IPS-18c (cell line): ENCODE measurements around the gene TAF10.

ENCODE experiments used
- H3K4me3 ChIP-seq: 2 replicates; pipeline ENCODE4 v1.7.0; 2013; ENCODE audit warnings: low read depth, mild to moderate bottlenecking, low read length, moderate library complexity; ENCODE audit not compliant: insufficient read depth
- H3K9me3 ChIP-seq: one replicate; pipeline ENCODE4 v1.6.1; 2013; ENCODE audit warnings: mild to moderate bottlenecking, low read length, moderate library complexity; ENCODE audit not compliant: control insufficient read depth, insufficient read depth

The TAF10 gene

GRCh38 chr11:6612213-6613041 is at the start of gene TAF10:
TAF10 (minus strand) TSS chr11:6612216; CDS start chr11:6612189, 27 bp downstream.
- peak within 1 kb of the TSS; percentile 90 for H3K4me3 ChIP-seq
- H3K9me3 ChIP-seq = no peaks in the 10 kb centered on the region

GRCh38 chr11:6660712-6661111 is 48.7 kb upstream of the TAF10 start:
- no peak overlapping the region for H3K4me3 ChIP-seq
- H3K9me3 ChIP-seq = no peaks in the 10 kb centered on the region

- H3K4me3 ChIP-seq = no peak overlapping the region
- no peaks in the 10 kb centered on the region for H3K9me3 ChIP-seq
These were observed 46.6 kb upstream of the TAF10 start for GRCh38 chr11:6658647-6659046.

GRCh38 chr11:6657346-6657745 is 45.3 kb upstream of the TAF10 start:
- Histone ChIP-seq H3K9me3 (no peaks in the 10 kb centered on the region), H3K4me3 (no peak overlapping the region)

- no peaks in the 10 kb centered on the region for H3K9me3 ChIP-seq
- peak overlapping the region; percentile 68; the same call in 1 of the 2 replicates for H3K4me3 ChIP-seq
These were observed 44.9 kb upstream of the TAF10 start for GRCh38 chr11:6656936-6657335.

GRCh38 chr11:6656584-6656915 is 44.5 kb upstream of the TAF10 start:
- no peaks in the 10 kb centered on the region for H3K9me3 ChIP-seq

GRCh38 chr11:6655790-6656583 is 44.0 kb upstream of the TAF10 start, which contains the start of gene DCHS1:
DCHS1 (minus strand) TSS chr11:6655809; CDS start chr11:6641613, 14,196 bp downstream.
- Histone ChIP-seq H3K4me3 (peak within 1 kb of the TSS; percentile 68), H3K9me3 (no peaks in the 10 kb centered on the region)

More at GRCh38 chr11:6656584-6656915, 44.5 kb upstream of the TAF10 start:
- H3K4me3 ChIP-seq = peak overlapping the region; percentile 68; the same call in 1 of the 2 replicates

GRCh38 chr11:6655020-6655789 is 43.2 kb upstream of the TAF10 start:
- Histone ChIP-seq H3K4me3 (peak overlapping the region; percentile 66), H3K9me3 (no peaks in the 10 kb centered on the region)

GRCh38 chr11:6654281-6655019 is 42.4 kb upstream of the TAF10 start:
- H3K4me3 ChIP-seq = peak overlapping the region; percentile 66
- no peaks in the 10 kb centered on the region for H3K9me3 ChIP-seq

- Histone ChIP-seq H3K9me3 (no peaks in the 10 kb centered on the region), H3K4me3 (no peak overlapping the region)
These were observed 41.6 kb upstream of the TAF10 start for GRCh38 chr11:6653656-6654055.

GRCh38 chr11:6653097-6653496 is 41.1 kb upstream of the TAF10 start:
- H3K4me3 ChIP-seq = no peak overlapping the region

GRCh38 chr11:6652182-6652581 is 40.2 kb upstream of the TAF10 start:
- Histone ChIP-seq H3K9me3 (no peaks in the 10 kb centered on the region), H3K4me3 (no peak overlapping the region)

More at GRCh38 chr11:6653097-6653496, 41.1 kb upstream of the TAF10 start:
- H3K9me3 ChIP-seq = no peaks in the 10 kb centered on the region

GRCh38 chr11:6650980-6651379 is 39.0 kb upstream of the TAF10 start:
- Histone ChIP-seq H3K4me3 (no peak overlapping the region), H3K9me3 (no peaks in the 10 kb centered on the region)

GRCh38 chr11:6650104-6650503 is 38.1 kb upstream of the TAF10 start:
- H3K4me3 ChIP-seq = no peak overlapping the region
- H3K9me3 ChIP-seq = no peaks in the 10 kb centered on the region

- H3K4me3 ChIP-seq = no peak overlapping the region
- no peaks in the 10 kb centered on the region for H3K9me3 ChIP-seq
These were observed 36.5 kb upstream of the TAF10 start for GRCh38 chr11:6648501-6648900.

GRCh38 chr11:6647836-6648235 is 35.8 kb upstream of the TAF10 start:
- no peaks in the 10 kb centered on the region for H3K9me3 ChIP-seq
- H3K4me3 ChIP-seq = no peak overlapping the region
